Mesothelial cell of epicardium (in vitro differentiated cells): Measurements from ENCODE around the gene NEK10. TPM values are rescaled to one million over a fixed set of nuclear protein-coding genes. Genes with fewer than 3 reads are reported as not detected.

Source experiments
- DNase-seq, 2 experiments: peaks; one replicate each; pipeline ENCODE4 v3.0.0; 2021; ENCODE audit warnings: low spot score in 2 of 2; ENCODE audit not compliant: unreplicated experiment in 2 of 2
- H3K27ac Mint-ChIP-seq: 2 replicates; pipeline ENCODE4 v1.8.0; 2021; ENCODE audit warnings: mixed read lengths
- H3K27me3 Mint-ChIP-seq: 2 replicates; pipeline ENCODE4 v1.8.0; 2021; ENCODE audit warnings: low read depth, mixed read lengths
- H3K36me3 Mint-ChIP-seq: 2 replicates; pipeline ENCODE4 v1.8.0; 2021; ENCODE audit warnings: mixed read lengths
- H3K4me1 Mint-ChIP-seq: 2 replicates; pipeline ENCODE4 v1.8.0; 2021; ENCODE audit warnings: mixed read lengths
- H3K4me3 Mint-ChIP-seq: 2 replicates; pipeline ENCODE4 v1.8.0; 2021; ENCODE audit warnings: mild to moderate bottlenecking, moderate library complexity, mixed read lengths
- H3K9me3 Mint-ChIP-seq: 2 replicates; pipeline ENCODE4 v1.8.0; 2021; ENCODE audit warnings: mixed read lengths
- total RNA-seq: library from RNA; stranded (reverse); gene quantifications from 3 replicates; pipeline ENCODE4 v1.2.1, GENCODE V29; 2021
- TF ChIP-seq, protein P1 (sequence below): fragments of 200-600 bp; sonication (generic); IDR thresholded peaks from one replicate; pipeline ENCODE4 v1.5.0; 2021; ENCODE audit warnings: antibody characterized with exemption; ENCODE audit not compliant: unreplicated experiment

Gene NEK10
- total RNA-seq, 1 donor from 2014 or later = 1.2 TPM

DNA sequence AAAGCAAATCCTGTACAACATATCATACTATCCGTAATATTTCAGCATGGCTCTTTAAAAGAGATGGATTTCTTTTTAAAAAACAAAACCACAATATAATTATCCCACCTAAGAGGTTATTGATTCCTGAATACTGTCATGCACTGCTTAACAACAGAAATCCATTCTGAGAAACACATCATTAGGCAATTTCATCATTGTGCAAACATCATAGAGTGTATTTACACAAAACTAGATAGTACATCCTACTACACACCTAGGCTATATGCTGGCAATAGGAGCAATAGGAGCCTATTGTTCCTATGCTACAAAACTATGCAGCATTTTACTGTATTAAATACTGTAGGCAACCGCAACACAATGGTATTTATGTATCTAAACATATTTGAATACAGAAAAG is 242.0 kb downstream of the NEK10 start:
- no peak overlapping the region for H3K27ac Mint-ChIP-seq

DNA sequence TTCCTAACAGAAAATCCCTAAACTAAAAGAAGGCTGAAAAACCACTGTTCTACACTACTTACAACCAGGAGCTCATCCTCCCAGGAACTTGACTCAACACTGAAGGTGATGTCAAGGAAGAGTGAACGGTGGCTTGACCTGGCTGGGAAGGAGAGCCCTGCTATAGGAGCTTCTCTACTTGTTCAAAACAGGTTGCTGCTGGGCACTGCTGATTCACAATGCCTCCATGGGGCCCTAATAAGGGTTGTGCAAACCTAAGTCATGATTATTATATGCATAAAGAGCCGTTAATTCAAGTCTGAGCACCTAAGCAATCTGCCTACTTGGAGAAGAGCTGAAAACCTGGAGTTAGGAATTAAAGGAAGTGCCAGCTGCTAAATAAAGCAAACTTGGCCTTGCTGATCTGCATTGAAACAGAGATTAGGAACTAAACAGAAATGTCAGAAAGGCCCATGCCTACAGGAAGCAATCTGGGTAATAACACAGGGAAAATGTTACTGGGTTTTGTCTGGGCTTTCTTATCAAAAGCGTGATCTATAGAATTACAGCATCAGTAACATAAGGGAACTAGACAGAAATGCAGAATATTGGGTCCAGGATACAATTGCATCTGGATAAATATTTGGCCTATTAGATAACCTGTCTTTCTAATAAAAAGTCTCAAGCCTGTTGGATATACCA is 243.2 kb downstream of the NEK10 start:
- Mint-ChIP-seq H3K4me3 (no peak overlapping the region), H3K36me3 (no peaks in the 10 kb centered on the region)
- TF ChIP-seq, protein P1, sequence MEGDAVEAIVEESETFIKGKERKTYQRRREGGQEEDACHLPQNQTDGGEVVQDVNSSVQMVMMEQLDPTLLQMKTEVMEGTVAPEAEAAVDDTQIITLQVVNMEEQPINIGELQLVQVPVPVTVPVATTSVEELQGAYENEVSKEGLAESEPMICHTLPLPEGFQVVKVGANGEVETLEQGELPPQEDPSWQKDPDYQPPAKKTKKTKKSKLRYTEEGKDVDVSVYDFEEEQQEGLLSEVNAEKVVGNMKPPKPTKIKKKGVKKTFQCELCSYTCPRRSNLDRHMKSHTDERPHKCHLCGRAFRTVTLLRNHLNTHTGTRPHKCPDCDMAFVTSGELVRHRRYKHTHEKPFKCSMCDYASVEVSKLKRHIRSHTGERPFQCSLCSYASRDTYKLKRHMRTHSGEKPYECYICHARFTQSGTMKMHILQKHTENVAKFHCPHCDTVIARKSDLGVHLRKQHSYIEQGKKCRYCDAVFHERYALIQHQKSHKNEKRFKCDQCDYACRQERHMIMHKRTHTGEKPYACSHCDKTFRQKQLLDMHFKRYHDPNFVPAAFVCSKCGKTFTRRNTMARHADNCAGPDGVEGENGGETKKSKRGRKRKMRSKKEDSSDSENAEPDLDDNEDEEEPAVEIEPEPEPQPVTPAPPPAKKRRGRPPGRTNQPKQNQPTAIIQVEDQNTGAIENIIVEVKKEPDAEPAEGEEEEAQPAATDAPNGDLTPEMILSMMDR = no peak

More for the DNA sequence above, 242.0 kb downstream of the NEK10 start:
- no peak for DNase-seq
- H3K9me3 Mint-ChIP-seq = no peaks in the 10 kb centered on the region
- peaks cover 7% of the 10 kb centered on the region for H3K4me1 Mint-ChIP-seq
- no peak overlapping the region for H3K4me3 Mint-ChIP-seq
- TF ChIP-seq, protein P1 = no peak
- H3K36me3 Mint-ChIP-seq = no peaks in the 10 kb centered on the region
- H3K27me3 Mint-ChIP-seq = no peaks in the 10 kb centered on the region

DNA sequence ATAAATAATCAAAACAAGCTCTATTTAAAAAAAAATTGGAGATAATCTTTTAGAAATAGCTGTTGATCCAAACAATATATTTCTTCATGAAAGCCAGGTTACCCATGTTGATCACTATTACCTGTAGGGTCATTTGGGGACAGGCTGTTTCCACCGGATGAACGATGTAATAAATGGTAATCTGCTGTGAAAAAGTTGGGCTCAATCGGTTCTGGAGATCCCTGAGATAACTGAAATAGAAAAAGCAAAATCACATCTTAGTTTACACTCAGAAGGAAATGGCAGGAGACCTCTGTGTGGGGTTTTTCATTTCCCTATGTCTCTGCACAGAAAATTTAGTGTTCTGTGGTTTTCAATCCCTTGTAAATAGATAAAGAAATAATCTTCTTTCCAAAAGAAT is 249.5 kb downstream of the NEK10 start:
- Mint-ChIP-seq H3K27me3 (no peaks in the 10 kb centered on the region), H3K9me3 (peaks cover 6% of the 10 kb centered on the region), H3K36me3 (no peaks in the 10 kb centered on the region), H3K4me3 (no peak overlapping the region), H3K4me1 (peaks cover 6% of the 10 kb centered on the region), H3K27ac (no peak overlapping the region)
- DNase-seq = no peak
- TF ChIP-seq, protein P1 = no peak

More for the DNA sequence above, 243.2 kb downstream of the NEK10 start:
- Mint-ChIP-seq H3K27ac (no peak overlapping the region), H3K9me3 (peaks cover 6% of the 10 kb centered on the region), H3K27me3 (no peaks in the 10 kb centered on the region), H3K4me1 (peaks cover 7% of the 10 kb centered on the region)
- DNase-seq = no peak

DNA sequence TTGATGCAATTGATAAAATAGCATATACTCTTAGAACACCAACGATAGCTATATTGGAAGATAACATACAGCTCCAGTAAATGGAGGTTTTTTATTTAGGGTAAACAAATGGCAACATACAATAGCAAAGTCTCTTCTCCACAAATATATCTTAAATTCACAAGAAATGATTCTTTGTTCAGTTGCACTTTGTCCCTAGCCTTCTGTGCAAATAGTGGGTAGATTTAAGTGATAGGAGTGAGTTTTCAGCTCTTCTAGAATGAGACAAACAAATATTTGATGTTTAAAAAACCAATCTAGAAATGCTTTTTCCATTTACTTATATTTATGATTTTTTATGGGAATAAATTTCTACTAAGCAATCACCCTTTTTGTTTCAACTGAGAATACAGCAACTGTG is 253.8 kb downstream of the NEK10 start:
- no peaks in the 10 kb centered on the region for H3K27me3 Mint-ChIP-seq
- no peaks in the 10 kb centered on the region for H3K36me3 Mint-ChIP-seq
- H3K27ac Mint-ChIP-seq = no peak overlapping the region
- no peak overlapping the region for H3K4me3 Mint-ChIP-seq
- TF ChIP-seq, protein P1 = no peak
- DNase-seq = no peak
- H3K4me1 Mint-ChIP-seq = peaks cover 2% of the 10 kb centered on the region
- no peaks in the 10 kb centered on the region for H3K9me3 Mint-ChIP-seq

DNA sequence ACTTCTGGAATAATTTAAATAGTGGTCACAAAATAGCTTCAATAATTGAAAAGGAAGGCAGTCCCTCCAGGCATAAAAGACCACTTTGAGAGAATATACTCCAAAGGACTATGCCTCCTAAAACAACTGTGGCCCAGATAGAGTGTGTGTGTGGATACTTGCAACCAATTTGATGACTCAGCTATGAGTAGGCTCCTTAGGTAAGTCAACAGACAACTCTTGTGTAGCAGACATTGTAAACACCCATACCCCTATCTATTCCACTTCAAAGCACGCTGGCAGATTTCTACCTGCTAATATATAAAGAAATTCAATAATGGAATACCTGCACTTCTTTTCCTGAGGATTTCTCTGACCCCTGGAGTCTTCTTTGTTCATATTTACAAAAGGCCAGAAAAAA is 254.5 kb downstream of the NEK10 start:
- Mint-ChIP-seq H3K9me3 (no peaks in the 10 kb centered on the region), H3K4me1 (peaks cover 1% of the 10 kb centered on the region), H3K27me3 (no peaks in the 10 kb centered on the region), H3K4me3 (no peak overlapping the region), H3K27ac (no peak overlapping the region), H3K36me3 (no peaks in the 10 kb centered on the region)
- TF ChIP-seq, protein P1 = no peak
- DNase-seq = no peak
